ENCODE data around the gene ABLIM1. TPM values are rescaled to one million over a fixed set of nuclear protein-coding genes. Genes with fewer than 3 reads are reported as not detected.

Gene ABLIM1
- total RNA-seq, 1 experiment from 2014 or later = 34.0 TPM

DNA sequence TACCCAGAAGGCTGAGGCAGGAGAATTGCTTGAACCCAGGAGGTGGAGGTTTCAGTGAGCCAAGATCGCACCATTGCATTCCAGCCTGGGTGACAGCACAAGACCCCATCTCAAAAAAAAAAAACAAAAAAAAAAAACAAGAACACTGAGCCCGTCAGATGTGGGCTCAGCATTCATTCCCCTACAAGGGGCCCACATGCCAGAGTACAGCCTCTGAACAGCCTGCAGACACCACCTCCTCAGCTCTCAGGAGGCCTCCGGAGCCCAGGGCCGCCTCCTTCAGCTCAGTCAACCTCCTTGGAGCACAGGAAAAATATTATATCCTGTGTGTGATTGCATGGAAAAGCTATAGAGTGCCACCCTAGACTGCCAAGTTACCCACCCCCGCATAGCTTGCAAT lies 112.3 kb downstream of the ABLIM1 start:
- no TSS peak for BruUV-seq (replicated peaks)
- H3K27ac ChIP-seq (ENCODE audit: low read depth, low read length, poor library complexity, severe bottlenecking) = no peak overlapping the region
- H3K9me3 ChIP-seq (ENCODE audit: low read depth, low read length, poor library complexity, severe bottlenecking) = no peaks in the 10 kb centered on the region
- no peak for DNase-seq (ENCODE audit: low spot score)
- intact Hi-C loops (cut with micrococcal nuclease; ENCODE audit: unreplicated experiment) = loop anchor here (10.0 kb wide), 1 partner anchor 841 kb away; no protein-coding TSS in a partner anchor
- H3K4me3 ChIP-seq (ENCODE audit: low read depth, low read length, poor library complexity, severe bottlenecking) = no peak overlapping the region
- ChIA-PET POLR2A (ENCODE audit: low non-redundant PET) (no interaction called here), CTCF (no interaction called here)
- no peaks in the 10 kb centered on the region for H3K36me3 ChIP-seq (ENCODE audit: insufficient read depth, low read length, poor library complexity, severe bottlenecking)
- no peaks in the 10 kb centered on the region for H3K27me3 ChIP-seq (replicated peaks; ENCODE audit: insufficient read depth, low read depth, low read length, poor library complexity)
- no peak for TF ChIP-seq EZH2 (IDR thresholded peaks at IDR 0.05; ENCODE audit: borderline replicate concordance, low read depth, low read length, poor library complexity, severe bottlenecking)
- TF ChIP-seq, protein P1, sequence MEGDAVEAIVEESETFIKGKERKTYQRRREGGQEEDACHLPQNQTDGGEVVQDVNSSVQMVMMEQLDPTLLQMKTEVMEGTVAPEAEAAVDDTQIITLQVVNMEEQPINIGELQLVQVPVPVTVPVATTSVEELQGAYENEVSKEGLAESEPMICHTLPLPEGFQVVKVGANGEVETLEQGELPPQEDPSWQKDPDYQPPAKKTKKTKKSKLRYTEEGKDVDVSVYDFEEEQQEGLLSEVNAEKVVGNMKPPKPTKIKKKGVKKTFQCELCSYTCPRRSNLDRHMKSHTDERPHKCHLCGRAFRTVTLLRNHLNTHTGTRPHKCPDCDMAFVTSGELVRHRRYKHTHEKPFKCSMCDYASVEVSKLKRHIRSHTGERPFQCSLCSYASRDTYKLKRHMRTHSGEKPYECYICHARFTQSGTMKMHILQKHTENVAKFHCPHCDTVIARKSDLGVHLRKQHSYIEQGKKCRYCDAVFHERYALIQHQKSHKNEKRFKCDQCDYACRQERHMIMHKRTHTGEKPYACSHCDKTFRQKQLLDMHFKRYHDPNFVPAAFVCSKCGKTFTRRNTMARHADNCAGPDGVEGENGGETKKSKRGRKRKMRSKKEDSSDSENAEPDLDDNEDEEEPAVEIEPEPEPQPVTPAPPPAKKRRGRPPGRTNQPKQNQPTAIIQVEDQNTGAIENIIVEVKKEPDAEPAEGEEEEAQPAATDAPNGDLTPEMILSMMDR (conservative IDR thresholded peaks at IDR 0.05; ENCODE audit: low read depth, low read length) = no peak
- H3K4me1 ChIP-seq (ENCODE audit: insufficient read depth, low read length, poor library complexity, severe bottlenecking) = no peaks in the 10 kb centered on the region

DNA sequence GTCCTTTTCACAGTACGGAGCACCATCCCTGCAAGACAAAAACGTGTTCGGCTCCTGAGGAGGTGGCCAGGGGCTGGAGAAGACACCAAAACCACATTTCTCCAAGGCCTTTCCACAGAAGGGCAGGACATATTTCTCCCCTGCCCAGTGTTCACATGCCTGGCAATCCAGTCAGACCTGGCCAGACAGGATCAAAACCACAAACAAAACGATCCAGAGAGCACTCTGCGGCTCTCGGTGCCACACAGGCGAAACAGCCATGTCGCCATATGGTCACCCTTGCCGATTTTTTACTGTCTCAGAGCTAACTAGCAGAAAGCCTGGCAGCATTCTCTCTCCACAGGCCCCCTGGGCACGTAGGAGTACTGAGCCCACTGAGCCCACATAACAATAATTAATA lies 113.0 kb downstream of the ABLIM1 start:
- BruUV-seq (replicated peaks) = no TSS peak
- H3K27ac ChIP-seq (ENCODE audit: low read depth, low read length, poor library complexity, severe bottlenecking) = no peak overlapping the region
- TF ChIP-seq, protein P1 (conservative IDR thresholded peaks at IDR 0.05; ENCODE audit: low read depth, low read length) = no peak
- no peak for TF ChIP-seq EZH2 (IDR thresholded peaks at IDR 0.05; ENCODE audit: borderline replicate concordance, low read depth, low read length, poor library complexity, severe bottlenecking)
- no peak overlapping the region for H3K4me3 ChIP-seq (ENCODE audit: low read depth, low read length, poor library complexity, severe bottlenecking)
- ChIA-PET CTCF (no interaction called here), POLR2A (ENCODE audit: low non-redundant PET) (no interaction called here)
- no peaks in the 10 kb centered on the region for H3K27me3 ChIP-seq (replicated peaks; ENCODE audit: insufficient read depth, low read depth, low read length, poor library complexity)
- no peaks in the 10 kb centered on the region for H3K4me1 ChIP-seq (ENCODE audit: insufficient read depth, low read length, poor library complexity, severe bottlenecking)
- no peaks in the 10 kb centered on the region for H3K36me3 ChIP-seq (ENCODE audit: insufficient read depth, low read length, poor library complexity, severe bottlenecking)
- no peaks in the 10 kb centered on the region for H3K9me3 ChIP-seq (ENCODE audit: low read depth, low read length, poor library complexity, severe bottlenecking)
- DNase-seq (ENCODE audit: low spot score) = no peak
- intact Hi-C loops (cut with micrococcal nuclease; ENCODE audit: unreplicated experiment) = loop anchor here (10.0 kb wide), 1 partner anchor 840 kb away; no protein-coding TSS in a partner anchor

DNA sequence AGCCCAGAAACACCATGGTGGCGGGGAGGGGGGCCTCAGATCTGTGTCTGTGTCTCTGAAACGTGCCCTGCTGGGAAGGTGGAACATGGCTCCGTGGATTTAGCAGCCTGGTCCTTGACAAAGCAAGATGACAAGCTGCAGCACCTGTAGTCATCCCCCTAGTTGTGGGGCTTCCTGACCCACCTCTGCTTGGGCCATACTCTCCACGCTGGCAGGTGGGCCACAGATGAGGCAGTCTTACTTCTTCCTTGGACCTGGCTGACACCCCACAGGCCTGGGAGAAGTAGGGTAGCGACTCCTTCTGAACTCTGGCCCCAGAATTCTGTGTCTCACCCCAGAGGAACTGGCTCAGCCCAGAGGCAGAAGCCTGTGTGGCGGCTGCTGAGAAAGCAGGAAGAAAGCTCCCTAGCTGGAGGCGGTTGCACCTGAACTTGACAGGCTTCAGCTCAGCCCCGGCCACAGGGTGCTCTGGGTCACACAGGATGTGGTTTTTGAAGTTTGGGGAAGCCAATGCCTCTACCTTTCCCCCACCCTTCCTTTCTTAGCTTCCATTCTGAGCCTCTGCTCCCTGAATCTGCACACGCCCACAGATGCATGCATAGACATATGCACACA lies 113.9 kb downstream of the ABLIM1 start:
- intact Hi-C loops (cut with micrococcal nuclease; ENCODE audit: unreplicated experiment) = loop anchor here (10.0 kb wide), 1 partner anchor 839 kb away; no protein-coding TSS in a partner anchor

More for the DNA sequence above, 113.9 kb downstream of the ABLIM1 start:
- no peaks in the 10 kb centered on the region for H3K4me1 ChIP-seq (ENCODE audit: insufficient read depth, low read length, poor library complexity, severe bottlenecking)
- no peaks in the 10 kb centered on the region for H3K9me3 ChIP-seq (ENCODE audit: low read depth, low read length, poor library complexity, severe bottlenecking)
- H3K27ac ChIP-seq (ENCODE audit: low read depth, low read length, poor library complexity, severe bottlenecking) = no peak overlapping the region
- no peaks in the 10 kb centered on the region for H3K27me3 ChIP-seq (replicated peaks; ENCODE audit: insufficient read depth, low read depth, low read length, poor library complexity)
- ChIA-PET CTCF (no interaction called here), POLR2A (ENCODE audit: low non-redundant PET) (no interaction called here)
- TF ChIP-seq EZH2 (IDR thresholded peaks at IDR 0.05; ENCODE audit: borderline replicate concordance, low read depth, low read length, poor library complexity, severe bottlenecking) = no peak
- TF ChIP-seq, protein P1 (conservative IDR thresholded peaks at IDR 0.05; ENCODE audit: low read depth, low read length) = no peak
- no peak for DNase-seq (ENCODE audit: low spot score)
- H3K36me3 ChIP-seq (ENCODE audit: insufficient read depth, low read length, poor library complexity, severe bottlenecking) = no peaks in the 10 kb centered on the region
- no TSS peak for BruUV-seq (replicated peaks)
- H3K4me3 ChIP-seq (ENCODE audit: low read depth, low read length, poor library complexity, severe bottlenecking) = no peak overlapping the region
